BLaER1 (cell line): Measurements from ENCODE around the gene GPR37L1.
"Not testable (repeated sequence)": the region's sequence is repeated elsewhere in the genome, so short reads cannot be mapped to it uniquely, and the experiment has no call there.

Experiments
- H3K27ac ChIP-seq: shearing (Covaris generic); formaldehyde crosslinking; 2 replicates; pipeline ENCODE4 v1.8.1; 2022
- H3K27me3 ChIP-seq: shearing (Covaris generic); formaldehyde crosslinking; 2 replicates; pipeline ENCODE4 v1.8.1; 2022
- H3K36me3 ChIP-seq: shearing (Covaris generic); formaldehyde crosslinking; 2 replicates; pipeline ENCODE4 v1.8.1; 2022
- H3K4me1 ChIP-seq: shearing (Covaris generic); formaldehyde crosslinking; 2 replicates; pipeline ENCODE4 v1.8.1; 2022
- H3K4me2 ChIP-seq: shearing (Covaris generic); formaldehyde crosslinking; 2 replicates; pipeline ENCODE4 v1.8.1; 2022
- H3K4me3 ChIP-seq: shearing (Covaris generic); formaldehyde crosslinking; 2 replicates; pipeline ENCODE4 v1.8.1; 2022
- H3K9ac ChIP-seq: shearing (Covaris generic); formaldehyde crosslinking; 2 replicates; pipeline ENCODE4 v1.8.1; 2022
- H3K9me3 ChIP-seq: shearing (Covaris generic); formaldehyde crosslinking; 2 replicates; pipeline ENCODE4 v1.8.1; 2022
- H4K20me1 ChIP-seq: shearing (Covaris generic); formaldehyde crosslinking; 2 replicates; pipeline ENCODE4 v1.8.1; 2022
- Cebpa-rat ChIP-seq: shearing (Covaris generic); IDR thresholded peaks from 2 replicates; pipeline ENCODE4 v1.8.1; 2022

The GPR37L1 gene

GRCh38 chr1:202179828-202180750, 57.4 kb downstream of the GPR37L1 start:
- Histone ChIP-seq H3K9ac (no peak overlapping the region), H4K20me1 (no peaks in the 10 kb centered on the region), H3K36me3 (no peaks in the 10 kb centered on the region), H3K27me3 (0 out of 2 replicates have a peak, but pooled peaks cover 2% of the 10 kb centered on the region), H3K9me3 (no peaks in the 10 kb centered on the region), H3K4me1 (no peaks in the 10 kb centered on the region), H3K27ac (no peak overlapping the region), H3K4me3 (no peak overlapping the region), H3K4me2 (no peak overlapping the region)
- no peak for TF ChIP-seq Cebpa-rat

- not testable (repeated sequence) for H3K4me3 ChIP-seq, H3K9ac ChIP-seq, H3K27ac ChIP-seq, H3K36me3 ChIP-seq, H4K20me1 ChIP-seq, H3K4me2 ChIP-seq, H3K4me1 ChIP-seq, H3K27me3 ChIP-seq, H3K9me3 ChIP-seq
Observed at GRCh38 chr1:202180751-202181139, 58.0 kb downstream of the GPR37L1 start.

GRCh38 chr1:202181586-202181985, 58.9 kb downstream of the GPR37L1 start:
- Histone ChIP-seq H3K4me2 (no peak overlapping the region), H3K9ac (no peak overlapping the region), H3K27me3 (0 out of 2 replicates have a peak, but pooled peaks cover 2% of the 10 kb centered on the region), H3K4me3 (no peak overlapping the region), H3K36me3 (no peaks in the 10 kb centered on the region), H4K20me1 (no peaks in the 10 kb centered on the region), H3K4me1 (no peaks in the 10 kb centered on the region), H3K9me3 (no peaks in the 10 kb centered on the region), H3K27ac (no peak overlapping the region)
- TF ChIP-seq Cebpa-rat = no peak

- TF ChIP-seq Cebpa-rat = no peak
- H3K36me3 ChIP-seq = no peaks in the 10 kb centered on the region
- H3K4me2 ChIP-seq = no peak overlapping the region
- no peak overlapping the region for H3K27ac ChIP-seq
- H3K4me1 ChIP-seq = no peaks in the 10 kb centered on the region
- no peaks in the 10 kb centered on the region for H4K20me1 ChIP-seq
- no peak overlapping the region for H3K9ac ChIP-seq
- no peak overlapping the region for H3K4me3 ChIP-seq
- no peaks in the 10 kb centered on the region for H3K9me3 ChIP-seq
- H3K27me3 ChIP-seq = 0 out of 2 replicates have a peak, but pooled peaks cover 2% of the 10 kb centered on the region
Observed at GRCh38 chr1:202182040-202182877, 59.5 kb downstream of the GPR37L1 start.
